Measurements from ENCODE around the gene CSAD. TPM values are rescaled to one million over a fixed set of nuclear protein-coding genes. Genes with fewer than 3 reads are reported as not detected.

Gene CSAD
- total RNA-seq, 1 experiment from 2014 or later = 11.5 TPM

GRCh38 chr12:53217931-53218307, 37.2 kb upstream of the CSAD start:
- ChIA-PET POLR2A (interaction anchor here (1.0 to 2.1 kb wide), 4 partner anchors 16 to 50 kb away, joined by 4 to 5 read pairs (median 4); partner anchors contain the start of gene ESPL1), CTCF (interaction anchor here (0.9 to 12.2 kb wide), 13 partner anchors 12 to 237 kb away, joined by 3 to 333 read pairs (median 8); partner anchors contain the start of genes AAAS, ESPL1 and SPRYD3)
- H3K27me3 Mint-ChIP-seq (ENCODE audit: low read depth) = peaks cover 7% of the 10 kb centered on the region; the same call in 1 of the 2 replicates
- peaks cover 76% of the 10 kb centered on the region for H3K4me1 Mint-ChIP-seq
- H3K4me3 Mint-ChIP-seq = peak overlapping the region; percentile 90
- DNase-seq (ENCODE audit: low spot score) = no peak
- no peak for ATAC-seq
- no peak for TF ChIP-seq CTCF (IDR thresholded peaks at IDR 0.05)
- no peak for TF ChIP-seq E2F5 (CRISPR knock-in tag; IDR thresholded peaks at IDR 0.05)
- TF ChIP-seq MYBL2 (CRISPR knock-in tag; IDR thresholded peaks at IDR 0.05) = no peak
- no peak for TF ChIP-seq ZNF232 (CRISPR knock-in tag; IDR thresholded peaks at IDR 0.05)
- no peak for TF ChIP-seq KAT7 (CRISPR knock-in tag; IDR thresholded peaks at IDR 0.05; ENCODE audit: borderline replicate concordance)
- TF ChIP-seq ZNF281 (CRISPR knock-in tag; IDR thresholded peaks at IDR 0.05) = no peak
- no peak for TF ChIP-seq ESRRA (CRISPR knock-in tag; IDR thresholded peaks at IDR 0.05; ENCODE audit: borderline replicate concordance)
- TF ChIP-seq E2F1 (CRISPR knock-in tag; IDR thresholded peaks at IDR 0.05) = no peak
- TF ChIP-seq ATF3 (CRISPR knock-in tag; conservative IDR thresholded peaks at IDR 0.05) = no peak
- TF ChIP-seq MLX (CRISPR knock-in tag; IDR thresholded peaks at IDR 0.05) = no peak
- no peak for TF ChIP-seq ZNF396 (CRISPR knock-in tag; IDR thresholded peaks at IDR 0.05; ENCODE audit: borderline replicate concordance)
- TF ChIP-seq MXD4 (CRISPR knock-in tag; IDR thresholded peaks at IDR 0.05; ENCODE audit: borderline replicate concordance) = no peak
- no peak for TF ChIP-seq OVOL2 (CRISPR knock-in tag; IDR thresholded peaks at IDR 0.05; ENCODE audit: borderline replicate concordance)
- TF ChIP-seq EMX1 (CRISPR knock-in tag; IDR thresholded peaks at IDR 0.05) = no peak
- no peak for TF ChIP-seq NR1H2 (CRISPR knock-in tag; IDR thresholded peaks at IDR 0.05)
- no peak for TF ChIP-seq IRF2 (CRISPR knock-in tag; IDR thresholded peaks at IDR 0.05; ENCODE audit: borderline replicate concordance, low read depth)
- H3K36me3 Mint-ChIP-seq = peaks cover 13% of the 10 kb centered on the region
- peak overlapping the region; percentile 95 for H3K27ac Mint-ChIP-seq
- no peaks in the 10 kb centered on the region for H3K9me3 Mint-ChIP-seq

Data from WTC11 (cell line).